Endodermal cell (in vitro differentiated cells): ENCODE measurements around the gene AMIGO2. TPM values are rescaled to one million over a fixed set of nuclear protein-coding genes. Genes with fewer than 3 reads are reported as not detected.

ENCODE experiments used
- DNase-seq: peaks from one replicate; pipeline ENCODE4 v3.0.0-alpha.2; 2017
- H3K27ac ChIP-seq: 2 replicates; pipeline ENCODE4 v1.5.1; 2013; ENCODE audit warnings: mild to moderate bottlenecking, low read depth, low read length, moderate library complexity
- H3K27me3 ChIP-seq: 2 replicates; pipeline ENCODE4 v1.6.1; 2013; ENCODE audit warnings: mild to moderate bottlenecking, low read length, moderate library complexity; ENCODE audit not compliant: insufficient read depth, control insufficient read depth, poor library complexity, severe bottlenecking
- H3K36me3 ChIP-seq: 2 replicates; pipeline ENCODE4 v1.7.0; 2013; ENCODE audit warnings: mild to moderate bottlenecking, low read length, moderate library complexity; ENCODE audit not compliant: control insufficient read depth, insufficient read depth
- H3K4me1 ChIP-seq: one replicate; pipeline ENCODE4 v1.7.0; 2013; ENCODE audit warnings: low read length; ENCODE audit not compliant: control insufficient read depth, insufficient read depth
- H3K4me3 ChIP-seq: 2 replicates; pipeline ENCODE4 v1.5.1; 2013; ENCODE audit warnings: mild to moderate bottlenecking, low read length, moderate library complexity
- H3K9ac ChIP-seq: 2 replicates; pipeline ENCODE4 v1.6.1; 2013; ENCODE audit warnings: mild to moderate bottlenecking, low read length, moderate library complexity; ENCODE audit not compliant: poor library complexity, severe bottlenecking; ENCODE audit errors: extremely low read depth
- H3K9me3 ChIP-seq: 2 replicates; pipeline ENCODE4 v1.6.1; 2013; ENCODE audit warnings: mild to moderate bottlenecking, low read length, moderate library complexity; ENCODE audit not compliant: control insufficient read depth
- H3K27ac Mint-ChIP-seq: 2 replicates; pipeline ENCODE4 v1.8.0; 2020; ENCODE audit warnings: mixed read lengths
- H3K27me3 Mint-ChIP-seq: 2 replicates; pipeline ENCODE4 v1.8.0; 2021; ENCODE audit warnings: mild to moderate bottlenecking, mixed read lengths; ENCODE audit not compliant: insufficient read depth
- H3K36me3 Mint-ChIP-seq: 2 replicates; pipeline ENCODE4 v1.8.0; 2020; ENCODE audit warnings: low read depth, mixed read lengths
- H3K4me1 Mint-ChIP-seq: 2 replicates; pipeline ENCODE4 v1.8.0; 2020; ENCODE audit warnings: mixed read lengths
- H3K4me3 Mint-ChIP-seq: 2 replicates; pipeline ENCODE4 v1.8.0; 2020; ENCODE audit warnings: mild to moderate bottlenecking, moderate library complexity, mixed read lengths
- H3K9me3 Mint-ChIP-seq: 2 replicates; pipeline ENCODE4 v1.8.0; 2020; ENCODE audit warnings: mild to moderate bottlenecking, mixed read lengths
- CTCF ChIP-seq: fragments of 200-600 bp; sonication (generic); conservative IDR thresholded peaks from 2 replicates; pipeline ENCODE4 v1.5.0; 2021; ENCODE audit warnings: antibody characterized with exemption, mild to moderate bottlenecking
- WGBS, 2 experiments: methylation state at CpG; one replicate each; pipeline versions ENCODE4 v1.1.5 to v1.1.7; 2013; ENCODE audit warnings: missing lambda C conversion rate in 2 of 2, mixed read lengths in 1 of 2; ENCODE audit not compliant: insufficient coverage in 1 of 2, insufficient read length in 1 of 2; 5-methylcytosine and 5-hydroxymethylcytosine counted together
- total RNA-seq, 2 donors: library from RNA; stranded (reverse); fragmentation: NEBNext Ultra II Directional in 1 of 2; extraction: Animal tissue kit (Norgen Biotek cat#: 25700) in 1 of 2; gene quantifications; 2 replicates in 1 of 2; 3 replicates in 1 of 2; pipeline ENCODE4 v1.2.1, GENCODE V29; 2021

The AMIGO2 gene
- total RNA-seq, 2 donors from 2014 or later, result 6.4 to 7.8 TPM

GRCh38 chr12:47034661-47035060, 45.1 kb downstream of the AMIGO2 start:
- DNase-seq, result no peak
- no peaks in the 10 kb centered on the region for H3K9me3 Mint-ChIP-seq
- no peak overlapping the region for H3K9ac ChIP-seq
- H3K4me1 ChIP-seq, result no peaks in the 10 kb centered on the region
- no peaks in the 10 kb centered on the region for H3K9me3 ChIP-seq
- H3K4me3 Mint-ChIP-seq, result no peak overlapping the region
- 90 to 100% methylated on average over 1 to 2 of the region's 2 CpGs for WGBS, 2 experiments
- H3K27ac Mint-ChIP-seq, result no peak overlapping the region
- no peaks in the 10 kb centered on the region for H3K36me3 ChIP-seq
- H3K27me3 Mint-ChIP-seq, result no peaks in the 10 kb centered on the region
- H3K36me3 Mint-ChIP-seq, result no peaks in the 10 kb centered on the region
- no peaks in the 10 kb centered on the region for H3K27me3 ChIP-seq
- H3K4me1 Mint-ChIP-seq, result peaks cover 35% of the 10 kb centered on the region
- H3K4me3 ChIP-seq, result no peak overlapping the region
- no peak for TF ChIP-seq CTCF
- H3K27ac ChIP-seq, result no peak overlapping the region

GRCh38 chr12:47033789-47034555, 45.8 kb downstream of the AMIGO2 start:
- Histone ChIP-seq H3K9me3 (no peaks in the 10 kb centered on the region), H3K4me3 (no peak overlapping the region), H3K4me1 (no peaks in the 10 kb centered on the region), H3K27ac (no peak overlapping the region), H3K9ac (no peak overlapping the region), H3K27me3 (no peaks in the 10 kb centered on the region), H3K36me3 (no peaks in the 10 kb centered on the region)
- H3K4me1 Mint-ChIP-seq, result peaks cover 32% of the 10 kb centered on the region
- no peak overlapping the region for H3K27ac Mint-ChIP-seq
- no peak overlapping the region for H3K4me3 Mint-ChIP-seq
- no peak for DNase-seq
- WGBS, 2 experiments, result 89 to 91% methylated on average over 5 of the region's 5 CpGs
- H3K27me3 Mint-ChIP-seq, result peaks cover 4% of the 10 kb centered on the region
- no peaks in the 10 kb centered on the region for H3K9me3 Mint-ChIP-seq
- no peak for TF ChIP-seq CTCF
- H3K36me3 Mint-ChIP-seq, result no peaks in the 10 kb centered on the region

GRCh38 chr12:47033081-47033480, 46.7 kb downstream of the AMIGO2 start:
- Mint-ChIP-seq H3K36me3 (no peaks in the 10 kb centered on the region), H3K27me3 (peaks cover 4% of the 10 kb centered on the region), H3K4me3 (no peak overlapping the region), H3K9me3 (no peaks in the 10 kb centered on the region), H3K4me1 (peaks cover 27% of the 10 kb centered on the region), H3K27ac (no peak overlapping the region)
- Histone ChIP-seq H3K9ac (no peak overlapping the region), H3K4me3 (no peak overlapping the region), H3K27ac (no peak overlapping the region), H3K36me3 (no peaks in the 10 kb centered on the region), H3K27me3 (no peaks in the 10 kb centered on the region), H3K4me1 (no peaks in the 10 kb centered on the region), H3K9me3 (no peaks in the 10 kb centered on the region)
- TF ChIP-seq CTCF, result no peak
- WGBS, 2 experiments, result 74 to 75% methylated on average over 4 to 5 of the region's 5 CpGs
- DNase-seq, result no peak
